Measurements from ENCODE around the gene NIPSNAP2. TPM values are rescaled to one million over a fixed set of nuclear protein-coding genes. Genes with fewer than 3 reads are reported as not detected.
"Not testable (repeated sequence)": the region's sequence is repeated elsewhere in the genome, so short reads cannot be mapped to it uniquely, and the experiment has no call there.

NIPSNAP2 gene
- total and polyA plus RNA-seq, 2 of the 13 experiments (the other 11 are each of a cell fraction or from before 2014, with no cell fraction given): 40.3 to 61.5 TPM

- TF ChIP-seq GMEB1 (CRISPR knock-in tag; IDR thresholded peaks at IDR 0.05; ENCODE audit: borderline replicate concordance) (peak; percentile 40; the same call in 1 of the 2 replicates), PITX1 (CRISPR knock-in tag; IDR thresholded peaks at IDR 0.05) (peak; percentile 32; the same call in 1 of the 2 replicates), FOSL2 (CRISPR knock-in tag; IDR thresholded peaks at IDR 0.05) (0 out of 2 replicates have a peak, but pooled peaks have one; percentile 5), NR2F1 (CRISPR knock-in tag; IDR thresholded peaks at IDR 0.05) (peak; percentile 20 to 43; a peak in 2 of 4 replicates), CEBPG (CRISPR knock-in tag; IDR thresholded peaks at IDR 0.05) (peak; percentile 31; the same call in 1 of the 2 replicates), PAXIP1 (CRISPR knock-in tag; conservative IDR thresholded peaks at IDR 0.05) (peak; percentile 37; the same call in 1 of the 2 replicates), NR2F6 (IDR thresholded peaks at IDR 0.05) (peak; percentile 50), NR2F6 (CRISPR knock-in tag; IDR thresholded peaks at IDR 0.05) (peak; percentile 41; the same call in 1 of the 2 replicates), KMT2B (CRISPR knock-in tag; IDR thresholded peaks at IDR 0.05) (0 out of 2 replicates have a peak, but pooled peaks have one; percentile 26), SOX13 (CRISPR knock-in tag; conservative IDR thresholded peaks at IDR 0.05 in 1 of 2, IDR thresholded peaks at IDR 0.05 in 1 of 2) (peak in 1 of 2 experiments; percentile 23; a peak in 1 of 4 replicates), TFE3 (CRISPR knock-in tag; IDR thresholded peaks at IDR 0.05) (peak; percentile 34; the same call in 1 of the 2 replicates)
- TF ChIP-seq SOX13 (IDR thresholded peaks at IDR 0.05): not testable (repeated sequence)
Observed at GRCh38 chr7:56047446-56048116, 83.2 kb downstream of the NIPSNAP2 start (continued).
